ENCODE data around the gene KLF5. TPM values are rescaled to one million over a fixed set of nuclear protein-coding genes. Genes with fewer than 3 reads are reported as not detected.

The KLF5 gene
- total and polyA plus RNA-seq, 10 of the 15 experiments (the other 5 are each of a cell fraction or from before 2014, with no cell fraction given), result 0.43 to 5.2 (median 1.0) TPM

- BruUV-seq (replicated peaks), result no TSS peak
- CTCF ChIA-PET, result no interaction called here
These were observed 44.4 kb downstream of the KLF5 start for GRCh38 chr13:73103238-73103637.

More at GRCh38 chr13:73103238-73103637, 44.4 kb downstream of the KLF5 start:
- ATAC-seq, result no peak
- in situ Hi-C loops (cut with MboI) (no loop called here), intact Hi-C loops (cut with micrococcal nuclease; ENCODE audit: unreplicated experiment) (no loop called here)
- Histone ChIP-seq H3K4me3 (no peak overlapping the region), H3K36me3 (ENCODE audit: control insufficient read depth in 2 of 2, insufficient read depth in 2 of 2, low read length in 1 of 2) (no peaks in the 10 kb centered on the region), H4K20me1 (ENCODE audit: control insufficient read depth, insufficient read depth) (no peaks in the 10 kb centered on the region), H3K9ac (ENCODE audit: control insufficient read depth, insufficient read depth, low read length) (no peak overlapping the region), H3K27me3 (replicated peaks in 1 of 2; ENCODE audit: control insufficient read depth in 2 of 2, insufficient read depth in 2 of 2, low read length in 1 of 2) (no peaks in the 10 kb centered on the region), H3K9me3 (replicated peaks; ENCODE audit: control insufficient read depth, insufficient read depth, low read length) (no peaks in the 10 kb centered on the region), H3K27ac (ENCODE audit: control insufficient read depth, insufficient read depth) (no peak overlapping the region), H2AFZ (ENCODE audit: control insufficient read depth, low read depth, low read length) (no peak overlapping the region), H3K4me2 (ENCODE audit: control insufficient read depth, insufficient read depth) (no peak overlapping the region), H3K79me2 (ENCODE audit: control insufficient read depth, insufficient read depth, low read length) (no peaks in the 10 kb centered on the region), H3K4me1 (ENCODE audit: control insufficient read depth, insufficient read depth, low read length) (no peaks in the 10 kb centered on the region)
- ChIA-PET POLR2A (no interaction called here), RAD21 (ENCODE audit: unreplicated experiment) (no interaction called here), SMC1A (ENCODE audit: uncharacterized antibody, unreplicated experiment) (no interaction called here)
- no peak for FAIRE-seq
- DNase-seq (ENCODE audit: low read depth, low spot score), result no peak
- WGBS (ENCODE audit: insufficient coverage, insufficient replicate concordance, low lambda C conversion rate, missing lambda C conversion rate), result 8% methylated on average over 1 of the region's 1 CpG
- TF ChIP-seq TBL1XR1 (IDR thresholded peaks at IDR 0.05; ENCODE audit: low read depth, low read length), result no peak
- TF ChIP-seq ZBTB33 (IDR thresholded peaks at IDR 0.05), result no peak
- no peak for TF ChIP-seq POLR2A (IDR thresholded peaks at IDR 0.05; ENCODE audit: low read depth, low read length)
- TF ChIP-seq ESRRA (IDR thresholded peaks at IDR 0.05; ENCODE audit: low read length), result no peak
- no peak for TF ChIP-seq YY1 (IDR thresholded peaks at IDR 0.05; ENCODE audit: low read depth, low read length)
- no peak for TF ChIP-seq E2F8 (IDR thresholded peaks at IDR 0.05; ENCODE audit: low read depth, partially characterized antibody)
- TF ChIP-seq, protein P1, sequence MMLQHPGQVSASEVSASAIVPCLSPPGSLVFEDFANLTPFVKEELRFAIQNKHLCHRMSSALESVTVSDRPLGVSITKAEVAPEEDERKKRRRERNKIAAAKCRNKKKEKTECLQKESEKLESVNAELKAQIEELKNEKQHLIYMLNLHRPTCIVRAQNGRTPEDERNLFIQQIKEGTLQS (IDR thresholded peaks at IDR 0.05; ENCODE audit: borderline replicate concordance, extremely low read depth, low read depth, low read length), result no peak
- TF ChIP-seq CEBPZ (IDR thresholded peaks at IDR 0.05; ENCODE audit: low read depth, low read length), result no peak

Data from GM12878 (cell line).